SIG-M5 treated with dmso at 0.1 percent for 504 hours (cell line): Measurements from ENCODE around the gene SP9.

ENCODE experiments used
- DNase-seq: peaks from one replicate; lab custom pipeline; 2025; ENCODE audit not compliant: unreplicated experiment; lab: John Stamatoyannopoulos, UW

The SP9 gene

GRCh38 chr2:174333372-174334277, 1.1 kb upstream of the SP9 start:
- no peak for DNase-seq

- DNase-seq: no peak
Measured at GRCh38 chr2:174334278-174334715, 457 bp upstream of the SP9 start.

GRCh38 chr2:174335254-174335987, 667 bp downstream of the SP9 start:
- DNase-seq: no peak

GRCh38 chr2:174335988-174336500, 1.3 kb downstream of the SP9 start:
- DNase-seq: no peak

- peak; percentile 57 for DNase-seq
Measured at GRCh38 chr2:174336501-174337336, 2.0 kb downstream of the SP9 start.

GRCh38 chr2:174337337-174338146, 2.8 kb downstream of the SP9 start:
- DNase-seq: no peak

GRCh38 chr2:174338147-174338605, 3.4 kb downstream of the SP9 start:
- DNase-seq: no peak

GRCh38 chr2:174338671-174339560, 4.2 kb downstream of the SP9 start:
- DNase-seq: no peak

GRCh38 chr2:174339561-174340399, 5.0 kb downstream of the SP9 start:
- DNase-seq: no peak

- no peak for DNase-seq
Measured at GRCh38 chr2:174340400-174341292, 5.9 kb downstream of the SP9 start.

GRCh38 chr2:174341293-174341994, 6.7 kb downstream of the SP9 start:
- DNase-seq: peak; percentile 72

GRCh38 chr2:174341995-174342685, 7.4 kb downstream of the SP9 start:
- no peak for DNase-seq

- no peak for DNase-seq
Measured at GRCh38 chr2:174342686-174343342, 8.1 kb downstream of the SP9 start.

GRCh38 chr2:174343343-174343622, 8.5 kb downstream of the SP9 start:
- DNase-seq: no peak

GRCh38 chr2:174343623-174344455, 9.1 kb downstream of the SP9 start:
- no peak for DNase-seq
